ENCODE results near the gene DNMT3L. TPM values are rescaled to one million over a fixed set of nuclear protein-coding genes. Genes with fewer than 3 reads are reported as not detected.

The DNMT3L gene
- total RNA-seq, 1 experiment from 2014 or later, result not detected

GRCh38 chr21:44262338-44263056, 800 bp upstream of the DNMT3L start (continued):
- TF ChIP-seq ATF3 (CRISPR knock-in tag; conservative IDR thresholded peaks at IDR 0.05) (no peak), PREB (CRISPR knock-in tag; IDR thresholded peaks at IDR 0.05; ENCODE audit: borderline replicate concordance) (no peak), ZNF263 (CRISPR knock-in tag; IDR thresholded peaks at IDR 0.05; ENCODE audit: low read depth) (no peak), ATF6 (CRISPR knock-in tag; IDR thresholded peaks at IDR 0.05) (no peak), USF2 (CRISPR knock-in tag; IDR thresholded peaks at IDR 0.05) (no peak)

- H3K4me3 Mint-ChIP-seq, result no peak overlapping the region
Measured at GRCh38 chr21:44260791-44261631, 686 bp downstream of the DNMT3L start.

More at GRCh38 chr21:44260791-44261631, 686 bp downstream of the DNMT3L start:
- peaks cover 4% of the 10 kb centered on the region for H3K4me1 Mint-ChIP-seq
- CTCF ChIA-PET, result interaction anchor here (1.9 kb wide), 1 partner anchor 37 kb away, joined by 5 read pairs; no protein-coding TSS in a partner anchor
- no peaks in the 10 kb centered on the region for H3K27me3 Mint-ChIP-seq (ENCODE audit: low read depth)
- DNase-seq (ENCODE audit: low spot score) (no peak), ATAC-seq (no peak)
- no peak overlapping the region for H3K27ac Mint-ChIP-seq
- no peaks in the 10 kb centered on the region for H3K36me3 Mint-ChIP-seq
- H3K9me3 Mint-ChIP-seq, result no peaks in the 10 kb centered on the region
- POLR2A ChIA-PET, result no interaction called here
- TF ChIP-seq STAT6 (CRISPR knock-in tag; conservative IDR thresholded peaks at IDR 0.05; ENCODE audit: low read depth), result no peak
- TF ChIP-seq NR2C2 (CRISPR knock-in tag; IDR thresholded peaks at IDR 0.05), result no peak
- no peak for TF ChIP-seq TP53 (CRISPR knock-in tag; IDR thresholded peaks at IDR 0.05)
- TF ChIP-seq GABPB1 (CRISPR knock-in tag; IDR thresholded peaks at IDR 0.05), result no peak
- TF ChIP-seq ARID4B (CRISPR knock-in tag; IDR thresholded peaks at IDR 0.05; ENCODE audit: borderline replicate concordance), result no peak
- TF ChIP-seq AFF4 (CRISPR knock-in tag; IDR thresholded peaks at IDR 0.05; ENCODE audit: borderline replicate concordance), result no peak

All from WTC11 (cell line).